Osteocyte (in vitro differentiated cells): Measurements from ENCODE around the gene DRD4. TPM values are rescaled to one million over a fixed set of nuclear protein-coding genes. Genes with fewer than 3 reads are reported as not detected.

Source experiments
- DNase-seq: peaks from one replicate; pipeline ENCODE4 v3.0.0; 2021; ENCODE audit warnings: mixed read lengths; ENCODE audit not compliant: unreplicated experiment; ENCODE audit errors: extremely low spot score
- H3K27ac Mint-ChIP-seq: one replicate; pipeline ENCODE4 v1.8.0; 2021; ENCODE audit warnings: mild to moderate bottlenecking, mixed read lengths; ENCODE audit not compliant: unreplicated experiment
- H3K27me3 Mint-ChIP-seq: one replicate; pipeline ENCODE4 v1.8.0; 2021; ENCODE audit warnings: mixed read lengths; ENCODE audit not compliant: unreplicated experiment
- H3K36me3 Mint-ChIP-seq: one replicate; pipeline ENCODE4 v1.8.0; 2021; ENCODE audit warnings: mixed read lengths; ENCODE audit not compliant: unreplicated experiment
- H3K4me1 Mint-ChIP-seq: one replicate; pipeline ENCODE4 v1.8.0; 2021; ENCODE audit warnings: mixed read lengths; ENCODE audit not compliant: unreplicated experiment
- H3K4me3 Mint-ChIP-seq: one replicate; pipeline ENCODE4 v1.8.0; 2021; ENCODE audit warnings: mild to moderate bottlenecking, moderate library complexity, mixed read lengths; ENCODE audit not compliant: unreplicated experiment
- H3K9me3 Mint-ChIP-seq: one replicate; pipeline ENCODE4 v1.8.0; 2021; ENCODE audit warnings: mixed read lengths; ENCODE audit not compliant: unreplicated experiment
- CTCF ChIP-seq: fragments of 200-600 bp; sonication (generic); IDR thresholded peaks from 2 replicates; pipeline ENCODE4 v1.5.0; 2021; ENCODE audit warnings: antibody characterized with exemption, mild to moderate bottlenecking, moderate library complexity
- total RNA-seq: library from RNA; stranded (reverse); gene quantifications from 2 replicates; pipeline ENCODE4 v1.2.1, GENCODE V29; 2021

The DRD4 gene
- total RNA-seq, 1 donor from 2014 or later = 1.7 TPM

- no peak for TF ChIP-seq CTCF
- no peak for DNase-seq
- Mint-ChIP-seq H3K27ac (no peak overlapping the region), H3K27me3 (no peaks in the 10 kb centered on the region), H3K4me3 (no peak overlapping the region), H3K36me3 (peaks cover 45% of the 10 kb centered on the region), H3K9me3 (no peaks in the 10 kb centered on the region), H3K4me1 (peaks cover 2% of the 10 kb centered on the region)
Observed at GRCh38 chr11:592501-592900, 44.6 kb upstream of the DRD4 start.

- Mint-ChIP-seq H3K27me3 (no peaks in the 10 kb centered on the region), H3K9me3 (no peaks in the 10 kb centered on the region), H3K4me1 (peaks cover 2% of the 10 kb centered on the region), H3K4me3 (no peak overlapping the region), H3K27ac (no peak overlapping the region), H3K36me3 (peaks cover 43% of the 10 kb centered on the region)
- no peak for DNase-seq
- TF ChIP-seq CTCF = no peak
Observed at GRCh38 chr11:592918-593317, 44.2 kb upstream of the DRD4 start.

GRCh38 chr11:593347-593746 lies 43.7 kb upstream of the DRD4 start:
- Mint-ChIP-seq H3K27me3 (no peaks in the 10 kb centered on the region), H3K4me3 (no peak overlapping the region), H3K36me3 (peaks cover 43% of the 10 kb centered on the region), H3K4me1 (no peaks in the 10 kb centered on the region), H3K27ac (no peak overlapping the region), H3K9me3 (no peaks in the 10 kb centered on the region)
- TF ChIP-seq CTCF = no peak
- DNase-seq = no peak

- H3K27me3 Mint-ChIP-seq = no peaks in the 10 kb centered on the region
- peaks cover 43% of the 10 kb centered on the region for H3K36me3 Mint-ChIP-seq
- DNase-seq = no peak
- TF ChIP-seq CTCF = no peak
- no peaks in the 10 kb centered on the region for H3K4me1 Mint-ChIP-seq
- no peak overlapping the region for H3K4me3 Mint-ChIP-seq
- H3K9me3 Mint-ChIP-seq = no peaks in the 10 kb centered on the region
- H3K27ac Mint-ChIP-seq = no peak overlapping the region
Observed at GRCh38 chr11:595400-595799, 41.7 kb upstream of the DRD4 start.

- Mint-ChIP-seq H3K9me3 (no peaks in the 10 kb centered on the region), H3K27ac (no peak overlapping the region)
Observed at GRCh38 chr11:596374-596773, 40.7 kb upstream of the DRD4 start.

More at GRCh38 chr11:596374-596773, 40.7 kb upstream of the DRD4 start:
- peaks cover 38% of the 10 kb centered on the region for H3K36me3 Mint-ChIP-seq
- no peak for DNase-seq
- no peaks in the 10 kb centered on the region for H3K27me3 Mint-ChIP-seq
- no peak overlapping the region for H3K4me3 Mint-ChIP-seq
- H3K4me1 Mint-ChIP-seq = no peaks in the 10 kb centered on the region
- no peak for TF ChIP-seq CTCF
